ENCODE results near the gene CDK14.

GRCh38 chr7:90678986-90679385 is 82.9 kb downstream of the CDK14 start:
- no peak for TF ChIP-seq POLR2A (IDR thresholded peaks at IDR 0.05; ENCODE audit: low read depth, low read length)
- no peak for TF ChIP-seq RB1 (IDR thresholded peaks at IDR 0.05; ENCODE audit: borderline replicate concordance)

Data from GM12878 (cell line).